ENCODE results near the gene MEMO1. TPM values are rescaled to one million over a fixed set of nuclear protein-coding genes. Genes with fewer than 3 reads are reported as not detected.

Gene MEMO1
- total and polyA plus RNA-seq, 8 donors: 33.0 to 47.3 (median 38.1) TPM

DNA sequence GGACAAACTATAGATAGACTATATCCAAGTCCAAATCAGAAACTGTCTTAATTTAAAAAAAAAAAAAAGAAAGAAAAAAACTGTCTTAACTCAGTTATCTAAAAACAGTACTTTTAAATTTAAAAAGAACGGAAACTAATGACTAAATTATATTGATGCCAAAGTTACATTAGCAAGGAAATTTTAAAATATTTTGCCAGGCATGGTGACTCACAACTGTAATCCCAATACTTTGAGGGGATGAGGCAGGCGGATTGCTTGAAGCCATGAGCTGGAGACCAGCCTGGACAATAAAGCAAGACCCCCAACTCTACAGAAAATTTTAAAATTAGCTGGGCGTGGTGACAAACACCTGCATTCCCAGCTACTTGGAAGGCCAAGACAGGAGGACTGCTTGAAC lies 30.9 kb downstream of the MEMO1 start:
- no peak for TF ChIP-seq CTCF (IDR thresholded peaks at IDR 0.05)
- Histone ChIP-seq H3K4me3 (no peak overlapping the region), H3K27ac (no peak overlapping the region), H3K36me3 (no peaks in the 10 kb centered on the region), H3K27me3 (no peaks in the 10 kb centered on the region), H3K9me3 (no peaks in the 10 kb centered on the region), H3K4me1 (peaks cover 0 to 16% of the 10 kb centered on the region in 2 donors)
- ATAC-seq: no peak
- DNase-seq: no peak
- intact Hi-C loops (cut with DNase I): no loop called here

- ATAC-seq (no peak), DNase-seq (no peak)
- Histone ChIP-seq H3K9me3 (no peaks in the 10 kb centered on the region), H3K27ac (no peak overlapping the region), H3K36me3 (no peaks in the 10 kb centered on the region), H3K4me3 (no peak overlapping the region), H3K27me3 (no peaks in the 10 kb centered on the region), H3K4me1 (peaks cover 0 to 22% of the 10 kb centered on the region in 2 donors)
- no peak for TF ChIP-seq CTCF (IDR thresholded peaks at IDR 0.05)
- intact Hi-C loops (cut with DNase I): no loop called here
Measured at GRCh38 chr2:31979018-31979417, 31.8 kb downstream of the MEMO1 start.

- no peak overlapping the region for H3K27ac ChIP-seq
- H3K36me3 ChIP-seq: no peaks in the 10 kb centered on the region
- H3K4me3 ChIP-seq: no peak overlapping the region
- no peaks in the 10 kb centered on the region for H3K27me3 ChIP-seq
- DNase-seq (no peak), ATAC-seq (no peak)
- H3K4me1 ChIP-seq: peaks cover 0 to 23% of the 10 kb centered on the region in 2 donors
- H3K9me3 ChIP-seq: no peaks in the 10 kb centered on the region
- intact Hi-C loops (cut with DNase I): no loop called here
- no peak for TF ChIP-seq CTCF (IDR thresholded peaks at IDR 0.05)
Measured at GRCh38 chr2:31978436-31978835, 32.4 kb downstream of the MEMO1 start.

GRCh38 chr2:31973665-31974064 lies 37.1 kb downstream of the MEMO1 start:
- ATAC-seq (no peak), DNase-seq (no peak)
- Histone ChIP-seq H3K9me3 (no peaks in the 10 kb centered on the region), H3K27ac (no peak overlapping the region), H3K4me3 (no peak overlapping the region), H3K4me1 (peaks cover 0 to 7% of the 10 kb centered on the region in 2 donors), H3K27me3 (no peaks in the 10 kb centered on the region), H3K36me3 (no peaks in the 10 kb centered on the region)
- no peak for TF ChIP-seq CTCF (IDR thresholded peaks at IDR 0.05)
- intact Hi-C loops (cut with DNase I): no loop called here

DNA sequence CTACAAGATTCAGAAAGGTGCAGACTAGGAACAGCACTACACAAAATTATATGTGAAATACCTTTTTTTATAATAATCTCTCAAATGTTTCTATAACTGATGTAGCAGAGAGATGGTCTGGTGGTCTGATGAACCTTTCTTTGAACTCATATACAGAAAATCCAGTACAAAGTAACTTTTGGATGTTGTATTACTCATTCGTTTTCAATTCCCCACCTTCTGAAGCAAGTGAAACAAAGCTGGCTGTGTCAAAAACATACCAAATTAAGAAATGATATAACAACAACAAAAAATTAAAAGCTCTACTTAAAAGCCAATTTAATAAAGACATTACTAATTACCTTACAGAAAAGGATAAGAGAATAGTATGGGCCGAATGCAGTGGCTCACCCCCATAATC lies 38.7 kb downstream of the MEMO1 start:
- no peak for TF ChIP-seq CTCF (IDR thresholded peaks at IDR 0.05)
- Histone ChIP-seq H3K9me3 (no peaks in the 10 kb centered on the region), H3K27me3 (no peaks in the 10 kb centered on the region), H3K4me1 (peaks cover 0 to 7% of the 10 kb centered on the region in 2 donors), H3K27ac (no peak overlapping the region), H3K4me3 (no peak overlapping the region), H3K36me3 (no peaks in the 10 kb centered on the region)
- ATAC-seq (no peak), DNase-seq (no peak)
- intact Hi-C loops (cut with DNase I): no loop called here
